Measurements from ENCODE around the gene RGS3. TPM values are rescaled to one million over a fixed set of nuclear protein-coding genes. Genes with fewer than 3 reads are reported as not detected.

The RGS3 gene
- total and polyA plus RNA-seq, 2 of the 13 experiments (the other 11 are each of a cell fraction or from before 2014, with no cell fraction given), result 17.1 to 28.8 TPM

GRCh38 chr9:113483676-113484257 lies 20.2 kb downstream of the RGS3 start:
- Histone ChIP-seq H3K27me3 (ENCODE audit: control insufficient read depth in 1 of 2, insufficient read depth in 2 of 2, low read length in 2 of 2) (no peaks in the 10 kb centered on the region), H3K9me3 (ENCODE audit: low read length) (no peaks in the 10 kb centered on the region), H3K4me3 (replicated peaks in 1 of 3; ENCODE audit: insufficient read depth in 1 of 3, low read depth in 2 of 3, low read length in 3 of 3) (no peak overlapping the region), H3K79me2 (ENCODE audit: insufficient read depth, low read length) (no peaks in the 10 kb centered on the region), H3K4me1 (ENCODE audit: insufficient read depth, low read length) (peaks cover 6% of the 10 kb centered on the region), H3K27ac (ENCODE audit: extremely low read length, insufficient read depth, low read length) (no peak overlapping the region), H3K9ac (ENCODE audit: insufficient read depth, low read depth, low read length) (no peak overlapping the region), H3K4me2 (ENCODE audit: low read depth, low read length) (no peak overlapping the region), H4K20me1 (ENCODE audit: insufficient read depth, low read length) (no peaks in the 10 kb centered on the region), H3K36me3 (replicated peaks in 1 of 2; ENCODE audit: control insufficient read depth in 1 of 2, insufficient read depth in 2 of 2, low read length in 2 of 2) (peaks cover 18 to 67% of the 10 kb centered on the region in 2 experiments; a peak in 4 of 5 replicates), H2AFZ (ENCODE audit: low read length) (no peak overlapping the region)
- FAIRE-seq (no peak), DNase-seq (ENCODE audit: low spot score) (no peak), ATAC-seq (no peak)
- CTCF ChIA-PET (ENCODE audit: low intra/inter-chr PET ratio, low total read pairs), result no interaction called here
- POLR2A ChIA-PET, result interaction anchor here (1.9 kb wide), 1 partner anchor 21 kb away, joined by 8 read pairs; no protein-coding TSS in a partner anchor
- no TSS peak for BruUV-seq (replicated peaks)
- in situ Hi-C loops (cut with HindIII; ENCODE audit: extremely low pct_ligation_motif_present, low pct_unique_long_range_greater_than_20kb), result no loop called here
- intact Hi-C loops (cut with micrococcal nuclease; ENCODE audit: unreplicated experiment), result no loop called here
- 99% methylated on average over 8 of the region's 9 CpGs for WGBS (ENCODE audit: low lambda C conversion rate)
- TF ChIP-seq GATA4 (IDR thresholded peaks at IDR 0.05; ENCODE audit: borderline replicate concordance, low read depth) (no peak), DMTF1 (CRISPR knock-in tag; IDR thresholded peaks at IDR 0.05) (no peak), GRHL1 (CRISPR knock-in tag; conservative IDR thresholded peaks at IDR 0.05) (no peak), ZNF30 (CRISPR knock-in tag; IDR thresholded peaks at IDR 0.05) (no peak), ZNF616 (CRISPR knock-in tag; IDR thresholded peaks at IDR 0.05; ENCODE audit: low read depth) (no peak), GATAD1 (CRISPR knock-in tag; IDR thresholded peaks at IDR 0.05) (no peak), NR2F2 (IDR thresholded peaks at IDR 0.05; ENCODE audit: borderline replicate concordance, low read depth) (no peak), CCAR2 (optimal IDR thresholded peaks at IDR 0.05; ENCODE audit: low read depth, low read length) (no peak), PITX1 (CRISPR knock-in tag; IDR thresholded peaks at IDR 0.05) (no peak), CENPT (CRISPR knock-in tag; IDR thresholded peaks at IDR 0.05; ENCODE audit: low read depth) (no peak), BATF2 (CRISPR knock-in tag; IDR thresholded peaks at IDR 0.05) (no peak), ZNF572 (CRISPR knock-in tag; IDR thresholded peaks at IDR 0.05) (no peak), NFYC (CRISPR knock-in tag; IDR thresholded peaks at IDR 0.05) (no peak), SRSF9 (IDR thresholded peaks at IDR 0.05; ENCODE audit: borderline replicate concordance, insufficient read depth, low read depth, low read length, poor library complexity, severe bottlenecking) (no peak), SALL2 (CRISPR knock-in tag; IDR thresholded peaks at IDR 0.05) (no peak), HINFP (CRISPR knock-in tag; IDR thresholded peaks at IDR 0.05; ENCODE audit: low read depth) (no peak), SMARCE1 (IDR thresholded peaks at IDR 0.05; ENCODE audit: borderline replicate concordance) (no peak), ZNF460 (CRISPR knock-in tag; IDR thresholded peaks at IDR 0.05; ENCODE audit: borderline replicate concordance) (no peak)
